Activated CD8-positive, alpha-beta T cell treated with anti-CD3 and anti-CD28 coated beads for 36 hours (primary cell): ENCODE measurements around the gene MAP7. TPM values are rescaled to one million over a fixed set of nuclear protein-coding genes. Genes with fewer than 3 reads are reported as not detected.

ENCODE experiments used
- ATAC-seq: fragments of 200-7000 bp; cut with Tn5 transposase; one replicate; pipeline ENCODE4 v1.10.0; 2021; ENCODE audit warnings: mild to moderate bottlenecking, moderate library complexity
- CTCF ChIA-PET: fragments of 350-600 bp; sonication (Branson Sonifier 250); formaldehyde crosslinking; loops from one replicate; lab custom pipeline; 2021; ENCODE audit warnings: antibody characterized with exemption; lab: Charles Lee
- POLR2A ChIA-PET: fragments of 350-600 bp; sonication (Branson Sonifier 250); formaldehyde crosslinking; loops from one replicate; lab custom pipeline; 2021; ENCODE audit warnings: antibody characterized with exemption; lab: Charles Lee
- DNase-seq: peaks from one replicate; pipeline ENCODE4 v3.0.0-alpha.2; 2020
- H3K27ac Mint-ChIP-seq: one replicate; pipeline ENCODE4 v1.8.0; 2021; ENCODE audit warnings: mild to moderate bottlenecking, mixed read lengths
- H3K27me3 Mint-ChIP-seq: one replicate; pipeline ENCODE4 v1.8.0; 2021; ENCODE audit warnings: mixed read lengths
- H3K36me3 Mint-ChIP-seq: one replicate; pipeline ENCODE4 v1.8.0; 2021; ENCODE audit warnings: low read depth, mixed read lengths
- H3K4me1 Mint-ChIP-seq: one replicate; pipeline ENCODE4 v1.8.0; 2021; ENCODE audit warnings: low read depth, mixed read lengths
- H3K4me3 Mint-ChIP-seq: one replicate; pipeline ENCODE4 v1.8.0; 2021; ENCODE audit warnings: mild to moderate bottlenecking, moderate library complexity, mixed read lengths
- H3K9me3 Mint-ChIP-seq: one replicate; pipeline ENCODE4 v1.8.0; 2021; ENCODE audit warnings: mixed read lengths
- intact Hi-C: fragments of 100-400 bp; cut with micrococcal nuclease; formaldehyde crosslinking; loops from one replicate; pipeline ENCODE4 v1.10.0; 2022
- total RNA-seq, 2 experiments: library from RNA; stranded (reverse); gene quantifications; one replicate each; pipeline ENCODE4 v1.2.3, GENCODE V29; 2021
- TF ChIP-seq, protein P1 (sequence below): fragments of 200-600 bp; IDR thresholded peaks from one replicate; pipeline ENCODE4 v1.8.0; 2022; ENCODE audit warnings: antibody characterized with exemption, mild to moderate bottlenecking

Gene MAP7
- total RNA-seq, 2 experiments from 2014 or later: 0.47 to 0.67 TPM

DNA sequence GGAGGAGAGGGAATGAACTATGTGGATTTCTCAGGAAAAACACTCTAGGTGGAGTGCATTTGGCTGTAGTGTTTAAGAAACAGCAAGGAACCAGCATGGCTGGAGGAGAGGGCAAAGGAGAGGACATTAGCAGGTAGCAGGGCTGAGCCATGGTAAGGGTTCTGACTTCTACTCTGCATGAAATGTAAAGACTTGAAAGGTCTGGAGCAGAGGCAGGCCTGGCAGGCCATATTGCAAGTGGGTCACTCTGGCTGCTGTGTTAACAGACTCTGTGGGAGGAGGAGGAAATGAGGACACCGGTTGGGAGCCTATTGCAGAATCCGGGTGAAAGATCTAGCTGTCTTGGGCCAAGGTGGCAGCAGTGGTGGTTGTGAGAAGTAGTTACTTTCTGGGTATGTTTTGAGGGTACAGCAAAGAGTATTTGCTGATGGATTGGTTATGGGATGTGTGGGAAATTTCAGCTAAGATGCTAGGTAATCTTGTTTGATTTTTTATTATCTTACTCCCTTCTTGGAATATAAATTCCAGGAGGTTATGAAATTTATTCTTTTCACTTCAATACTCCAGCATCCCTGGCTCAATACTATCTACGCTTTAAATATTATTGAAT, 144.7 kb downstream of the MAP7 start:
- ATAC-seq: no peak
- Mint-ChIP-seq H3K36me3 (no peaks in the 10 kb centered on the region), H3K27ac (no peak overlapping the region), H3K4me3 (no peak overlapping the region), H3K27me3 (peaks cover 6% of the 10 kb centered on the region), H3K9me3 (no peaks in the 10 kb centered on the region), H3K4me1 (no peaks in the 10 kb centered on the region)
- TF ChIP-seq, protein P1, sequence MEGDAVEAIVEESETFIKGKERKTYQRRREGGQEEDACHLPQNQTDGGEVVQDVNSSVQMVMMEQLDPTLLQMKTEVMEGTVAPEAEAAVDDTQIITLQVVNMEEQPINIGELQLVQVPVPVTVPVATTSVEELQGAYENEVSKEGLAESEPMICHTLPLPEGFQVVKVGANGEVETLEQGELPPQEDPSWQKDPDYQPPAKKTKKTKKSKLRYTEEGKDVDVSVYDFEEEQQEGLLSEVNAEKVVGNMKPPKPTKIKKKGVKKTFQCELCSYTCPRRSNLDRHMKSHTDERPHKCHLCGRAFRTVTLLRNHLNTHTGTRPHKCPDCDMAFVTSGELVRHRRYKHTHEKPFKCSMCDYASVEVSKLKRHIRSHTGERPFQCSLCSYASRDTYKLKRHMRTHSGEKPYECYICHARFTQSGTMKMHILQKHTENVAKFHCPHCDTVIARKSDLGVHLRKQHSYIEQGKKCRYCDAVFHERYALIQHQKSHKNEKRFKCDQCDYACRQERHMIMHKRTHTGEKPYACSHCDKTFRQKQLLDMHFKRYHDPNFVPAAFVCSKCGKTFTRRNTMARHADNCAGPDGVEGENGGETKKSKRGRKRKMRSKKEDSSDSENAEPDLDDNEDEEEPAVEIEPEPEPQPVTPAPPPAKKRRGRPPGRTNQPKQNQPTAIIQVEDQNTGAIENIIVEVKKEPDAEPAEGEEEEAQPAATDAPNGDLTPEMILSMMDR: no peak
- intact Hi-C loops: no loop called here
- ChIA-PET CTCF (interaction anchor here (1.1 kb wide), 1 partner anchor 9 kb away, joined by 3 read pairs; no protein-coding TSS in a partner anchor), POLR2A (no interaction called here)
- DNase-seq: no peak

DNA sequence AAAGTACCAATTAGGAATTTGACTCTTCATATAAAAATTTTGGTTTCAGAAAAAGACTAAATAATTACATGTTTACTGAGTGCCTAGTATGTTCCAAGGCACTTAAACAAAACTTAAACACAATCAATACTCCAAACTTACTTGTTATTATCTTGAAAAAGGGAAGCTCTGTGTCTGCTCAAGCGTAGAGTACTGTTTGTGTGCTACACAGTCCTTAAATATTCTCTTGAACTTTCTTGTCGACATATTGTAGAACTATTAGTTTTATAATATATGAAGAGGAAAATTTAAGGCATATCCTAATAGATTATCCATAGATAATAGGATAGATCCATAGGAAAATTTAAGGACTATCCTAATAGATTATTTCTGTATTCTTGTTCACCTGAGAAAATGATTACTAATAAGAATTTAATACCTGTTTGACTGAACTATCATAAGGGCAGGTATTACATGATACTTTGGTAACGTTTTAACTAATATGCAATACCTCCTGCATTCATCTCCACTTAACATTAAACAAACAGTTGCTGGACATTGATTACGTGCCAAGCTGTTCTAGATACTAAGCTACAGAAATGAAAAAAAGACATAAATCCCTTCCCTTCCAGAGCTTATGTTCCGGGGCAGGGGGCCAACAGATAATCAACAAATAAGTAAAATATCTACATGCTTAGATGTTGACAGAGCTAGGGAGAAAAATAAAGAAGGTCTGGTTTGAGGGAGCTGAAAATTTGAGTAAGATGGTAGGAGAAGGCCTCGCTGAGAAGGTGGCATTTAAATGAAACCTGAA, 145.4 kb downstream of the MAP7 start:
- ATAC-seq (no peak), DNase-seq (no peak)
- no peaks in the 10 kb centered on the region for H3K36me3 Mint-ChIP-seq
- H3K4me3 Mint-ChIP-seq: no peak overlapping the region
- ChIA-PET POLR2A (no interaction called here), CTCF (interaction anchor here (1.1 kb wide), 1 partner anchor 9 kb away, joined by 3 read pairs; no protein-coding TSS in a partner anchor)
- H3K27me3 Mint-ChIP-seq: peaks cover 6% of the 10 kb centered on the region
- TF ChIP-seq, protein P1: no peak
- no peaks in the 10 kb centered on the region for H3K4me1 Mint-ChIP-seq
- no peaks in the 10 kb centered on the region for H3K9me3 Mint-ChIP-seq
- intact Hi-C loops: no loop called here
- H3K27ac Mint-ChIP-seq: no peak overlapping the region

GRCh38 chr6:136404007-136404406, 146.2 kb downstream of the MAP7 start:
- ATAC-seq (no peak), DNase-seq (no peak)
- TF ChIP-seq, protein P1: no peak
- no peaks in the 10 kb centered on the region for H3K9me3 Mint-ChIP-seq
- CTCF ChIA-PET: no interaction called here
- POLR2A ChIA-PET: interaction anchor here (1.1 kb wide), 1 partner anchor 19 kb away, joined by 5 read pairs; no protein-coding TSS in a partner anchor
- intact Hi-C loops: no loop called here
- H3K27ac Mint-ChIP-seq: no peak overlapping the region
- H3K36me3 Mint-ChIP-seq: no peaks in the 10 kb centered on the region
- H3K4me1 Mint-ChIP-seq: no peaks in the 10 kb centered on the region
- peaks cover 6% of the 10 kb centered on the region for H3K27me3 Mint-ChIP-seq
- H3K4me3 Mint-ChIP-seq: no peak overlapping the region

DNA sequence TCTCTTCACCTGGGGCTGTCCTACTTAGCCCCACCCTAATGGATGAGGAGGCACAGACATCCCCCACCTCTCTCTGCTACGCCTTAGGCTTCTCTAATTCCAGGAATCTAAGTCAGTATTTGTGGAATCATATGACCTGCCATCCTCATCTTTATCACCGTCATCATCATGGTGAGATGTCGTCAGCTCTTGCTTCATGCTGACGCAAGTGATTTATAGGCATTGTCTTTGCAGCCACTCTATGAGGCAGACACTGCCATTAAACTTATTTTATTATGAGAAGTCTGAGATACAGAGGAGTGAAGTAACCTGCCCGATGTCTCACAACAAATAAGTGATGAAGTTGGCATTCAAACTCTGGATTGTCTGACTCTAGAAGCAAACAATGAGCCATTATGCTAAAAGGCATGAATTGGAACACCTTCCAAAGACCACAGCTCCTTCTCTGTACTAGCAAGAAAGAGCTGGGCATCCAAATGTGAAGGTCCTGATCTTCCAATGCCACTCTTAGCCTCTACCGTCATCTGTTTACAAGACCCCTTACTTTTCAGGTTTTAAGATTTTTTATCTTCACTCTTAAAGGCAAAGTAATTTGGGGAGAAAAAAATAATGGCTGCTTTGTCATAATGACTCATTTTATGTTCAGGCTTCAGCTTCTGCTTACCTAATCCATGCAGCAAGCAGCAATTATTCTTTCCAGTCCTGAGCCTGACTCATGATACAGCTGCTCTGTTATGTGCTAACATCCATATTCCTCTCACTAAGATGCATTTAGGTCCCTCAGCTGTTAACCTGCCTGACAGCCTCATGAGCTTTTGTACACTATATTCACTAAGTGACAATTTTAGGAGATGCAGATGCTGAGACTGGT, 146.9 kb downstream of the MAP7 start:
- no peaks in the 10 kb centered on the region for H3K9me3 Mint-ChIP-seq
- H3K27me3 Mint-ChIP-seq: peaks cover 6% of the 10 kb centered on the region
- intact Hi-C loops: no loop called here

More for the DNA sequence above, 146.9 kb downstream of the MAP7 start:
- TF ChIP-seq, protein P1: no peak
- ATAC-seq (no peak), DNase-seq (no peak)
- Mint-ChIP-seq H3K27ac (no peak overlapping the region), H3K4me1 (no peaks in the 10 kb centered on the region), H3K4me3 (no peak overlapping the region), H3K36me3 (no peaks in the 10 kb centered on the region)
- POLR2A ChIA-PET: interaction anchor here (1.1 kb wide), 1 partner anchor 20 kb away, joined by 5 read pairs; no protein-coding TSS in a partner anchor
- CTCF ChIA-PET: no interaction called here
